WTC11 (cell line): ENCODE results near the gene EHMT1. TPM values are rescaled to one million over a fixed set of nuclear protein-coding genes. Genes with fewer than 3 reads are reported as not detected.

Experiments used
- ATAC-seq: fragments of 200-7000 bp; cut with Tn5 transposase; 2 replicates; pipeline ENCODE4 v1.10.0; 2021; ENCODE audit warnings: mild to moderate bottlenecking, moderate library complexity
- CTCF ChIA-PET: fragments of 300-600 bp; sonication (Branson Sonifier 250); formaldehyde crosslinking; loops from one replicate; lab custom pipeline; 2021; ENCODE audit warnings: antibody characterized with exemption; lab: Charles Lee
- POLR2A ChIA-PET: fragments of 350-600 bp; sonication (Branson Sonifier 250); formaldehyde crosslinking; loops from one replicate; lab custom pipeline; 2021; ENCODE audit warnings: antibody characterized with exemption; lab: Charles Lee
- DNase-seq: peaks from one replicate; pipeline ENCODE4 v3.0.0; 2021; ENCODE audit warnings: low spot score
- H3K27ac Mint-ChIP-seq: 2 replicates; pipeline ENCODE4 v1.8.0; 2021; ENCODE audit warnings: mixed read lengths
- H3K27me3 Mint-ChIP-seq: 2 replicates; pipeline ENCODE4 v1.8.0; 2021; ENCODE audit warnings: low read depth, mild to moderate bottlenecking, moderate library complexity, mixed read lengths
- H3K36me3 Mint-ChIP-seq: 2 replicates; pipeline ENCODE4 v1.8.0; 2021; ENCODE audit warnings: mixed read lengths
- H3K4me1 Mint-ChIP-seq: 2 replicates; pipeline ENCODE4 v1.8.0; 2022; ENCODE audit warnings: mixed read lengths
- H3K4me3 Mint-ChIP-seq: 2 replicates; pipeline ENCODE4 v1.8.0; 2021; ENCODE audit warnings: mild to moderate bottlenecking, moderate library complexity, mixed read lengths
- H3K9me3 Mint-ChIP-seq: 2 replicates; pipeline ENCODE4 v1.8.0; 2021; ENCODE audit warnings: mixed read lengths
- ATF1 ChIP-seq: sonication (generic); formaldehyde crosslinking; IDR thresholded peaks from 2 replicates; pipeline ENCODE4 v1.8.1; 2023; ENCODE audit warnings: mild to moderate bottlenecking, moderate library complexity, missing genetic modification reagents
- CBFB ChIP-seq: sonication (generic); formaldehyde crosslinking; IDR thresholded peaks from 2 replicates; pipeline ENCODE4 v1.8.1; 2022; ENCODE audit warnings: mild to moderate bottlenecking, low read depth, missing genetic modification reagents
- CREM ChIP-seq: sonication (generic); formaldehyde crosslinking; IDR thresholded peaks from 2 replicates; pipeline ENCODE4 v1.8.1; 2022; ENCODE audit warnings: mild to moderate bottlenecking, missing genetic modification reagents, moderate library complexity
- E2F4 ChIP-seq: sonication (generic); formaldehyde crosslinking; IDR thresholded peaks from 2 replicates; pipeline ENCODE4 v1.8.1; 2022; ENCODE audit warnings: low read depth, mild to moderate bottlenecking, moderate library complexity, missing genetic modification reagents, borderline replicate concordance
- EMX1 ChIP-seq: fragments of 250-450 bp; sonication (Bioruptor Pico); IDR thresholded peaks from 2 replicates; pipeline ENCODE4 v1.8.0; 2021; ENCODE audit warnings: mild to moderate bottlenecking
- HMGA2 ChIP-seq: fragments of 250-450 bp; sonication (Bioruptor Pico); IDR thresholded peaks from 2 replicates; pipeline ENCODE4 v1.4.0; 2021; ENCODE audit warnings: mild to moderate bottlenecking, moderate library complexity
- NFATC4 ChIP-seq: fragments of 250-450 bp; sonication (Bioruptor Pico); IDR thresholded peaks from 2 replicates; pipeline ENCODE4 v1.9.0; 2021; ENCODE audit warnings: mild to moderate bottlenecking
- ZNF138 ChIP-seq: sonication (generic); formaldehyde crosslinking; conservative IDR thresholded peaks from 2 replicates; pipeline ENCODE4 v1.8.1; 2022; ENCODE audit warnings: mild to moderate bottlenecking, moderate library complexity, missing genetic modification reagents
- ZNF219 ChIP-seq: sonication (generic); formaldehyde crosslinking; IDR thresholded peaks from 2 replicates; pipeline ENCODE4 v1.8.0; 2023; ENCODE audit warnings: missing genetic modification reagents, mild to moderate bottlenecking, borderline replicate concordance
- ZNF416 ChIP-seq: fragments of 250-450 bp; sonication (Bioruptor Pico); IDR thresholded peaks from 2 replicates; pipeline ENCODE4 v1.9.0; 2021; ENCODE audit warnings: mild to moderate bottlenecking, inconsistent platforms
- total RNA-seq: library from RNA; stranded (reverse); gene quantifications from 3 replicates; pipeline ENCODE4 v1.2.3, GENCODE V29; 2021
- TF ChIP-seq, protein P1 (sequence below): sonication (generic); formaldehyde crosslinking; IDR thresholded peaks from 2 replicates; pipeline ENCODE4 v1.8.0; 2022; ENCODE audit warnings: missing genetic modification reagents
- TF ChIP-seq, protein P2 (sequence below): sonication (generic); formaldehyde crosslinking; IDR thresholded peaks from 2 replicates; pipeline ENCODE4 v1.8.0; 2022; ENCODE audit warnings: mild to moderate bottlenecking, missing genetic modification reagents
- TF ChIP-seq, protein P3 (sequence below): sonication (generic); formaldehyde crosslinking; conservative IDR thresholded peaks from 2 replicates; pipeline ENCODE4 v1.8.1; 2023; ENCODE audit warnings: mild to moderate bottlenecking, low read depth, missing genetic modification reagents, moderate library complexity
- TF ChIP-seq, protein P4 (sequence below): fragments of 250-450 bp; sonication (Bioruptor Pico); IDR thresholded peaks from 2 replicates; pipeline ENCODE4 v1.9.0; 2021; ENCODE audit warnings: mild to moderate bottlenecking
- TF ChIP-seq, protein P5 (sequence below): fragments of 250-450 bp; sonication (Bioruptor Pico); IDR thresholded peaks from 2 replicates; pipeline ENCODE4 v1.9.0; 2021; ENCODE audit warnings: moderate library complexity, mild to moderate bottlenecking, inconsistent platforms, borderline replicate concordance

Gene EHMT1
- total RNA-seq, 1 experiment from 2014 or later: 170 TPM

DNA sequence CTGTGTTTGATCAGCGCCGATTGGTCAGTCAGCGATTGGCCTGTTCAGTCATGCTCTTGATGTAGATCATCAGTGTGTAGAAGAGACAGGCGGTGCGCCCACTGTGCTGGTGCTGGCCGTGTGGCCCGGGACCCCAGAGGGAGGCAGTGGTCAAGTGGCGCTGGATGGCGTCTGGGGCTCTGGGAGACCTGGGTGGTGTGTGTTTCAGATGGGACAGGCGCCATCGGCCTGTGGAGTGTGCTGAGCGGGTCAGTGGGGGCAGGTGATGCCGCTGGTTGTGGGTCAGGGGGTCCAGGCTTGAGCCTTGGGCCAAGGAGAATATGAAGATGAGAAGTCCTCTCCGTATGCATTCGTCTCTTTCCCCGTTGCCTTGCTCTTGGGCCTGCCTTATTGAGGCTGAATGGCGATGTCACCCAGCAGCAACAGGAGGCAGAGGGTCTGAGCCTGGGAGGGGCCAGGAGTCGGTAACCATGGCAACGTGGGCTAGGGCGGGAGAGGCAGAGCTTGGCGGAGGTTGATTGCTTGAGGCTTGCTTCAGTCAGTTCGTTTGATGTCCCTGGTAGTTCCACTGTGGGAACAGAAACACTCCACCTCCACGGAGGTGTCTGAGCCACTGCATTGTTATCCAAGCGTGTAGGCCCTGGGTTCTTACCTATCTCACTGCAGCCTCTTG, 141.0 kb downstream of the EHMT1 start (continued):
- no peak for TF ChIP-seq EMX1 (CRISPR knock-in tag)
- TF ChIP-seq E2F4 (CRISPR knock-in tag): no peak
- TF ChIP-seq HMGA2: no peak

DNA sequence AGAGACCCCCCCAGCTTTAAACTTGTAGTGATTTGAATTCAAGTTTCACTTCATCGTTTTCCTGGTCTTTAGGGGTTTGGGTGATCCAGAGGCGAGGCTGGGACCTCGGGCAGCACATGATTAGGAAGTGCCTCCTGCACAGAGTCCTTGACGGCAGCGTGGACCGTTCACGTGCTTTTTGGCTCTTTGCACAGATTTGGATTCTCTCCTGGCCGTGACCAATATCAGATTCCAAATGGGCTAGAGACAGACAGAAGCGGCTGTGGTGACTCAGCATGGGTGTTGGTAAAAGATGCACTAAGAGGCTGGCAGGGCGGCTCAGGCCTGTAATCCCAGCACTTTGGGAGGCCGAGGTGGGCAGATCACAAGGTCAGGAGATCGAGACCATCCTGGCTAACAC, 141.6 kb downstream of the EHMT1 start:
- Mint-ChIP-seq H3K36me3 (peaks cover 74% of the 10 kb centered on the region), H3K4me3 (no peak overlapping the region), H3K9me3 (peaks cover 3% of the 10 kb centered on the region), H3K27ac (0 out of 2 replicates have a peak overlapping the region, but pooled peaks have one; percentile 23), H3K27me3 (no peaks in the 10 kb centered on the region), H3K4me1 (peaks cover 19% of the 10 kb centered on the region)
- CTCF ChIA-PET: no interaction called here
- POLR2A ChIA-PET: no interaction called here
- TF ChIP-seq, protein P1, sequence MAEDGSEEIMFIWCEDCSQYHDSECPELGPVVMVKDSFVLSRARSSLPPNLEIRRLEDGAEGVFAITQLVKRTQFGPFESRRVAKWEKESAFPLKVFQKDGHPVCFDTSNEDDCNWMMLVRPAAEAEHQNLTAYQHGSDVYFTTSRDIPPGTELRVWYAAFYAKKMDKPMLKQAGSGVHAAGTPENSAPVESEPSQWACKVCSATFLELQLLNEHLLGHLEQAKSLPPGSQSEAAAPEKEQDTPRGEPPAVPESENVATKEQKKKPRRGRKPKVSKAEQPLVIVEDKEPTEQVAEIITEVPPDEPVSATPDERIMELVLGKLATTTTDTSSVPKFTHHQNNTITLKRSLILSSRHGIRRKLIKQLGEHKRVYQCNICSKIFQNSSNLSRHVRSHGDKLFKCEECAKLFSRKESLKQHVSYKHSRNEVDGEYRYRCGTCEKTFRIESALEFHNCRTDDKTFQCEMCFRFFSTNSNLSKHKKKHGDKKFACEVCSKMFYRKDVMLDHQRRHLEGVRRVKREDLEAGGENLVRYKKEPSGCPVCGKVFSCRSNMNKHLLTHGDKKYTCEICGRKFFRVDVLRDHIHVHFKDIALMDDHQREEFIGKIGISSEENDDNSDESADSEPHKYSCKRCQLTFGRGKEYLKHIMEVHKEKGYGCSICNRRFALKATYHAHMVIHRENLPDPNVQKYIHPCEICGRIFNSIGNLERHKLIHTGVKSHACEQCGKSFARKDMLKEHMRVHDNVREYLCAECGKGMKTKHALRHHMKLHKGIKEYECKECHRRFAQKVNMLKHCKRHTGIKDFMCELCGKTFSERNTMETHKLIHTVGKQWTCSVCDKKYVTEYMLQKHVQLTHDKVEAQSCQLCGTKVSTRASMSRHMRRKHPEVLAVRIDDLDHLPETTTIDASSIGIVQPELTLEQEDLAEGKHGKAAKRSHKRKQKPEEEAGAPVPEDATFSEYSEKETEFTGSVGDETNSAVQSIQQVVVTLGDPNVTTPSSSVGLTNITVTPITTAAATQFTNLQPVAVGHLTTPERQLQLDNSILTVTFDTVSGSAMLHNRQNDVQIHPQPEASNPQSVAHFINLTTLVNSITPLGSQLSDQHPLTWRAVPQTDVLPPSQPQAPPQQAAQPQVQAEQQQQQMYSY: no peak
- TF ChIP-seq ATF1 (CRISPR knock-in tag): no peak
- no peak for TF ChIP-seq ZNF138 (CRISPR knock-in tag)
- TF ChIP-seq, protein P2, sequence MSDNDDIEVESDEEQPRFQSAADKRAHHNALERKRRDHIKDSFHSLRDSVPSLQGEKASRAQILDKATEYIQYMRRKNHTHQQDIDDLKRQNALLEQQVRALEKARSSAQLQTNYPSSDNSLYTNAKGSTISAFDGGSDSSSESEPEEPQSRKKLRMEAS (CRISPR knock-in tag): no peak
- TF ChIP-seq NFATC4 (CRISPR knock-in tag): no peak
- TF ChIP-seq ZNF416 (CRISPR knock-in tag): no peak
- no peak for TF ChIP-seq HMGA2
- TF ChIP-seq, protein P3, sequence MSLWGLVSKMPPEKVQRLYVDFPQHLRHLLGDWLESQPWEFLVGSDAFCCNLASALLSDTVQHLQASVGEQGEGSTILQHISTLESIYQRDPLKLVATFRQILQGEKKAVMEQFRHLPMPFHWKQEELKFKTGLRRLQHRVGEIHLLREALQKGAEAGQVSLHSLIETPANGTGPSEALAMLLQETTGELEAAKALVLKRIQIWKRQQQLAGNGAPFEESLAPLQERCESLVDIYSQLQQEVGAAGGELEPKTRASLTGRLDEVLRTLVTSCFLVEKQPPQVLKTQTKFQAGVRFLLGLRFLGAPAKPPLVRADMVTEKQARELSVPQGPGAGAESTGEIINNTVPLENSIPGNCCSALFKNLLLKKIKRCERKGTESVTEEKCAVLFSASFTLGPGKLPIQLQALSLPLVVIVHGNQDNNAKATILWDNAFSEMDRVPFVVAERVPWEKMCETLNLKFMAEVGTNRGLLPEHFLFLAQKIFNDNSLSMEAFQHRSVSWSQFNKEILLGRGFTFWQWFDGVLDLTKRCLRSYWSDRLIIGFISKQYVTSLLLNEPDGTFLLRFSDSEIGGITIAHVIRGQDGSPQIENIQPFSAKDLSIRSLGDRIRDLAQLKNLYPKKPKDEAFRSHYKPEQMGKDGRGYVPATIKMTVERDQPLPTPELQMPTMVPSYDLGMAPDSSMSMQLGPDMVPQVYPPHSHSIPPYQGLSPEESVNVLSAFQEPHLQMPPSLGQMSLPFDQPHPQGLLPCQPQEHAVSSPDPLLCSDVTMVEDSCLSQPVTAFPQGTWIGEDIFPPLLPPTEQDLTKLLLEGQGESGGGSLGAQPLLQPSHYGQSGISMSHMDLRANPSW (CRISPR knock-in tag): no peak
- TF ChIP-seq CBFB: no peak
- TF ChIP-seq, protein P4, sequence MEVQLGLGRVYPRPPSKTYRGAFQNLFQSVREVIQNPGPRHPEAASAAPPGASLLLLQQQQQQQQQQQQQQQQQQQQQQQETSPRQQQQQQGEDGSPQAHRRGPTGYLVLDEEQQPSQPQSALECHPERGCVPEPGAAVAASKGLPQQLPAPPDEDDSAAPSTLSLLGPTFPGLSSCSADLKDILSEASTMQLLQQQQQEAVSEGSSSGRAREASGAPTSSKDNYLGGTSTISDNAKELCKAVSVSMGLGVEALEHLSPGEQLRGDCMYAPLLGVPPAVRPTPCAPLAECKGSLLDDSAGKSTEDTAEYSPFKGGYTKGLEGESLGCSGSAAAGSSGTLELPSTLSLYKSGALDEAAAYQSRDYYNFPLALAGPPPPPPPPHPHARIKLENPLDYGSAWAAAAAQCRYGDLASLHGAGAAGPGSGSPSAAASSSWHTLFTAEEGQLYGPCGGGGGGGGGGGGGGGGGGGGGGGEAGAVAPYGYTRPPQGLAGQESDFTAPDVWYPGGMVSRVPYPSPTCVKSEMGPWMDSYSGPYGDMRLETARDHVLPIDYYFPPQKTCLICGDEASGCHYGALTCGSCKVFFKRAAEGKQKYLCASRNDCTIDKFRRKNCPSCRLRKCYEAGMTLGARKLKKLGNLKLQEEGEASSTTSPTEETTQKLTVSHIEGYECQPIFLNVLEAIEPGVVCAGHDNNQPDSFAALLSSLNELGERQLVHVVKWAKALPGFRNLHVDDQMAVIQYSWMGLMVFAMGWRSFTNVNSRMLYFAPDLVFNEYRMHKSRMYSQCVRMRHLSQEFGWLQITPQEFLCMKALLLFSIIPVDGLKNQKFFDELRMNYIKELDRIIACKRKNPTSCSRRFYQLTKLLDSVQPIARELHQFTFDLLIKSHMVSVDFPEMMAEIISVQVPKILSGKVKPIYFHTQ (CRISPR knock-in tag): no peak
- TF ChIP-seq CREM (CRISPR knock-in tag): no peak
- TF ChIP-seq, protein P5, sequence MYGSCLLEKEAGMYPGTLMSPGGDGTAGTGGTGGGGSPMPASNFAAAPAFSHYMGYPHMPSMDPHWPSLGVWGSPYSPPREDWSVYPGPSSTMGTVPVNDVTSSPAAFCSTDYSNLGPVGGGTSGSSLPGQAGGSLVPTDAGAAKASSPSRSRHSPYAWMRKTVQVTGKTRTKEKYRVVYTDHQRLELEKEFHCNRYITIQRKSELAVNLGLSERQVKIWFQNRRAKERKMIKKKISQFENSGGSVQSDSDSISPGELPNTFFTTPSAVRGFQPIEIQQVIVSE: no peak
- no peak for TF ChIP-seq ZNF219 (CRISPR knock-in tag)
- ATAC-seq: no peak
- no peak for DNase-seq
